Measurements from ENCODE around the gene FITM2. TPM values are rescaled to one million over a fixed set of nuclear protein-coding genes. Genes with fewer than 3 reads are reported as not detected.

FITM2 gene
- 10 to 100 TPM in 3 of 4 donors, 1 to 10 TPM in 1; 9.0 to 13.8 (median 10.7) TPM for total RNA-seq

- Histone ChIP-seq H3K27ac (peak within 1 kb of the TSS in 3 of 4 donors; percentile 74 to 87 (median 77)), H3K27me3 (no peaks in the 10 kb centered on the region), H3K4me3 (peak within 1 kb of the TSS; percentile 67 to 97 (median 84)), H3K36me3 (peaks cover 0 to 16% (median 0%) of the 10 kb centered on the region in 3 donors), H3K4me1 (peaks cover 0 to 29% (median 9%) of the 10 kb centered on the region in 4 donors), H3K9me3 (no peaks in the 10 kb centered on the region)
- DNase-seq (ENCODE audit: low spot score in 2 of 2), result peak; percentile 97
- TF ChIP-seq EP300 (IDR thresholded peaks at IDR 0.05) (peak; percentile 86 to 91), POLR2A (IDR thresholded peaks at IDR 0.05) (peak in 1 of 2 donors; percentile 32), CTCF (IDR thresholded peaks at IDR 0.05) (peak; percentile 90 to 99 (median 97))
- WGBS, 2 donors, result 2% methylated on average over 60 to 69 of the region's 70 CpGs
These were observed at the start of gene FITM2 for GRCh38 chr20:44310664-44311639. Gene FITM2 (minus strand): TSS chr20:44311202. CDS start chr20:44311148, 54 bp downstream.

GRCh38 chr20:44360221-44360620 lies 49.2 kb upstream of the FITM2 start:
- Histone ChIP-seq H3K27ac (no peak overlapping the region), H3K4me1 (no peaks in the 10 kb centered on the region), H3K27me3 (peaks cover 0 to 3% of the 10 kb centered on the region in 2 donors), H3K9me3 (no peaks in the 10 kb centered on the region), H3K4me3 (no peak overlapping the region), H3K36me3 (no peaks in the 10 kb centered on the region)
- TF ChIP-seq CTCF (IDR thresholded peaks at IDR 0.05) (no peak), POLR2A (IDR thresholded peaks at IDR 0.05) (no peak), EP300 (IDR thresholded peaks at IDR 0.05) (no peak)
- no peak for DNase-seq (ENCODE audit: low spot score in 2 of 2)

GRCh38 chr20:44358776-44359175 lies 47.8 kb upstream of the FITM2 start:
- DNase-seq (ENCODE audit: low spot score in 2 of 2), result no peak
- H3K27me3 ChIP-seq, result peaks cover 0 to 3% of the 10 kb centered on the region in 2 donors
- 88 to 89% methylated on average over 8 of the region's 8 CpGs for WGBS, 2 donors
- no peaks in the 10 kb centered on the region for H3K36me3 ChIP-seq
- no peak overlapping the region for H3K4me3 ChIP-seq
- H3K9me3 ChIP-seq, result no peaks in the 10 kb centered on the region
- H3K4me1 ChIP-seq, result no peaks in the 10 kb centered on the region
- no peak for TF ChIP-seq POLR2A (IDR thresholded peaks at IDR 0.05)
- no peak overlapping the region for H3K27ac ChIP-seq

- Histone ChIP-seq H3K4me1 (no peaks in the 10 kb centered on the region), H3K9me3 (no peaks in the 10 kb centered on the region), H3K4me3 (no peak overlapping the region), H3K27me3 (peaks cover 0 to 3% of the 10 kb centered on the region in 2 donors), H3K27ac (no peak overlapping the region), H3K36me3 (no peaks in the 10 kb centered on the region)
- TF ChIP-seq POLR2A (IDR thresholded peaks at IDR 0.05), result no peak
- TF ChIP-seq CTCF (IDR thresholded peaks at IDR 0.05), result no peak
- TF ChIP-seq EP300 (IDR thresholded peaks at IDR 0.05), result no peak
- no peak for DNase-seq (ENCODE audit: low spot score in 2 of 2)
- WGBS, 2 donors, result 43 to 45% methylated on average over 4 of the region's 4 CpGs
These were observed 46.6 kb upstream of the FITM2 start for GRCh38 chr20:44357555-44358125.

GRCh38 chr20:44357020-44357419 lies 46.0 kb upstream of the FITM2 start:
- Histone ChIP-seq H3K36me3 (no peaks in the 10 kb centered on the region), H3K9me3 (no peaks in the 10 kb centered on the region), H3K27me3 (peaks cover 0 to 3% of the 10 kb centered on the region in 2 donors), H3K4me3 (no peak overlapping the region), H3K27ac (no peak overlapping the region), H3K4me1 (no peaks in the 10 kb centered on the region)
- WGBS, 2 donors, result 56 to 72% methylated on average over 2 of the region's 2 CpGs
- no peak for DNase-seq (ENCODE audit: low spot score in 2 of 2)
- TF ChIP-seq EP300 (IDR thresholded peaks at IDR 0.05), result no peak
- no peak for TF ChIP-seq POLR2A (IDR thresholded peaks at IDR 0.05)
- no peak for TF ChIP-seq CTCF (IDR thresholded peaks at IDR 0.05)
